ENCODE results near the gene FAF2.

DNA sequence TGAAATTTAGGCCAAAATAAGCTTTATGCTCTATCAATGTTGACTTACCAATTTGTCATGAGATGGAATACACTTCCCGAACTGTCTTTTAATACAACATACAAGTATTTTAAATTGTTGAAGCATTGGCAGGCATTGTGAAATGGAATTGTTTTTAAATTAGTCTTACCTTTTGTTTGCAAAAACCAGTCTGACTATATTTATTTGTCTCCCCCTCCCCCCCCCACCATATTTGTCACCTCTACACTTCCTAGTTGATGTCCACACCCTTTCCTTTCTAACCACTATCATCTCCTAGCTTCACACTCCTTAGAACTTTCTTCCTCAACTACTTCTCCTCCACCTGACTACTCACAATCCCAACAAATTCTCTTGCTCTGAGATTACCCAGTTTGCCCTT, 40.9 kb downstream of the FAF2 start:
- no peak for TF ChIP-seq CTCF (IDR thresholded peaks at IDR 0.05; ENCODE audit: borderline replicate concordance, extremely low read depth, low read length, poor library complexity, severe bottlenecking)
- TF ChIP-seq EZH2 (IDR thresholded peaks at IDR 0.05; ENCODE audit: borderline replicate concordance, low read depth, low read length, severe bottlenecking) = no peak
